Stomach (tissue), 9 donors: ENCODE data around the gene MCC. TPM values are rescaled to one million over a fixed set of nuclear protein-coding genes. Genes with fewer than 3 reads are reported as not detected.

Source experiments
- DNase-seq, 2 donors: peaks; one replicate each; pipeline versions ENCODE4 v3.0.0 to v3.0.0-alpha.2; 2013 to 2019
- H3K27ac ChIP-seq, 5 donors: fragments of 200-600 bp in 4 of 5; sonication (generic) in 4 of 5; one replicate each; pipeline ENCODE4 v1.5.1; 2013 to 2019; ENCODE audit warnings: mild to moderate bottlenecking in 1 of 5, moderate library complexity in 1 of 5
- H3K27me3 ChIP-seq, 3 donors: fragments of 200-600 bp; sonication (generic); one replicate each; pipeline ENCODE4 v1.5.1; 2017 to 2019; ENCODE audit warnings: mixed run types in 1 of 3
- H3K36me3 ChIP-seq, 4 donors: fragments of 200-600 bp; sonication (generic); 1 replicate in 3 of 4; 2 replicates in 1 of 4; pipeline ENCODE4 v1.5.1; 2016 to 2019
- H3K4me1 ChIP-seq, 4 donors: fragments of 200-600 bp; sonication (generic); one replicate each; pipeline ENCODE4 v1.5.1; 2016 to 2019
- H3K4me3 ChIP-seq, 4 donors: fragments of 200-600 bp; sonication (generic) in 3 of 4; one replicate each; pipeline ENCODE4 v1.5.1; 2016 to 2019; ENCODE audit warnings: mild to moderate bottlenecking in 1 of 4
- H3K9me3 ChIP-seq, 4 donors: fragments of 200-600 bp; sonication (generic); one replicate each; pipeline ENCODE4 v1.5.1; 2016 to 2019
- EP300 ChIP-seq: sonication (generic); formaldehyde crosslinking; IDR thresholded peaks from one replicate; pipeline ENCODE4 v1.6.1; 2017; ENCODE audit warnings: antibody characterized with exemption
- POLR2A ChIP-seq, 4 donors: fragments of 450-650 bp; IDR thresholded peaks; one replicate each; pipeline ENCODE4 v1.6.1; 2016; ENCODE audit warnings: antibody characterized with exemption in 4 of 4, control low read depth in 2 of 4, mild to moderate bottlenecking in 1 of 4, moderate library complexity in 1 of 4
- POLR2AphosphoS5 ChIP-seq, 3 donors: sonication (generic); formaldehyde crosslinking; IDR thresholded peaks; one replicate each; pipeline ENCODE4 v1.6.1; 2016; ENCODE audit warnings: antibody characterized with exemption in 3 of 3
- WGBS, 5 donors: extraction: QIAGEN DNeasy Blood & Tissue Kit in 3 of 5; methylation state at CpG; one replicate each; pipeline versions ENCODE4 v1.1.5 to v1.1.7; 2013 to 2018; 5-methylcytosine and 5-hydroxymethylcytosine counted together
- intact Hi-C: fragments of 100-400 bp; cut with DNase I; formaldehyde crosslinking; loops from one replicate; pipeline ENCODE4 v1.15.1; 2023; ENCODE audit warnings: low total_unique reads
- polyA plus RNA-seq, 3 donors: library from polyadenylated mRNA; stranded (reverse); fragments of 200-250 nt; gene quantifications; one replicate each; pipeline ENCODE4 v1.2.3, GENCODE V29; 2013
- total RNA-seq, 5 donors: library from RNA; depleted of rRNA; stranded (reverse); fragments of >200 nt; gene quantifications; one replicate each; pipeline versions ENCODE4 v1.1.0 to v1.2.3, GENCODE V29; 2014 to 2016
- TF ChIP-seq, protein P1 (sequence below), 7 experiments: fragments of 450-650 bp in 4 of 7; fragments of 200-600 bp in 3 of 7; sonication (generic) in 3 of 7; IDR thresholded peaks; one replicate each; pipeline ENCODE4 v1.5.1; 2016 to 2019; ENCODE audit warnings: antibody characterized with exemption in 7 of 7, control low read depth in 2 of 7, mild to moderate bottlenecking in 1 of 7
- donor health status: healthy with polysubstance abuse.
- donor health status: Bipolar disorder and iron deficiency.
- donor health status: healthy.

MCC gene
- total and polyA plus RNA-seq, 8 donors = 3.8 to 35.1 (median 8.9) TPM

DNA sequence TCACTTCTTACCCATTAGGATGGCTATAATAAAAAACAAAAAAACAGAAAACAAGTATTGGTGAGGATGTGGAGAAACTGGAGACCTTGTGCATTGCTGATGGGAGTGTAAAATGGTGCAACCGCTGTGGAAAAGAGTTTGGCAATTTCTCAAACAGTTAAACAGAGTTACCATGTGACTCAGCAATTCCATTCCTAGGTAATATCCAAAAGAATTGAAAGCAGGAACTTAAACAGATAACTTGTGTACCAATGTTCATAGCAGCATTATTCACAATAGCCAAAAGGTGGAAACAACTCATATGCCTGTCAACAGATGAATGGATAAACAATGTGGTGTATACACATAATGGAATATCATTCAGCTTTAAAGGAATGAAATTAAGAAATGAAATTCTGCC, 482.8 kb downstream of the MCC start:
- Histone ChIP-seq H3K4me3 (no peak overlapping the region), H3K4me1 (peaks cover 0 to 3% (median 0%) of the 10 kb centered on the region in 4 donors), H3K36me3 (peaks cover 22 to 99% (median 92%) of the 10 kb centered on the region in 4 donors), H3K9me3 (no peaks in the 10 kb centered on the region), H3K27me3 (no peaks in the 10 kb centered on the region), H3K27ac (no peak overlapping the region)
- intact Hi-C loops = no loop called here
- DNase-seq = no peak
- WGBS, 5 donors = 78 to 96% (median 86%) methylated on average over 1 of the region's 1 CpG
- TF ChIP-seq POLR2AphosphoS5 (IDR thresholded peaks at IDR 0.05) = no peak
- TF ChIP-seq POLR2A (IDR thresholded peaks at IDR 0.05) = no peak
- no peak for TF ChIP-seq EP300
- TF ChIP-seq, protein P1, sequence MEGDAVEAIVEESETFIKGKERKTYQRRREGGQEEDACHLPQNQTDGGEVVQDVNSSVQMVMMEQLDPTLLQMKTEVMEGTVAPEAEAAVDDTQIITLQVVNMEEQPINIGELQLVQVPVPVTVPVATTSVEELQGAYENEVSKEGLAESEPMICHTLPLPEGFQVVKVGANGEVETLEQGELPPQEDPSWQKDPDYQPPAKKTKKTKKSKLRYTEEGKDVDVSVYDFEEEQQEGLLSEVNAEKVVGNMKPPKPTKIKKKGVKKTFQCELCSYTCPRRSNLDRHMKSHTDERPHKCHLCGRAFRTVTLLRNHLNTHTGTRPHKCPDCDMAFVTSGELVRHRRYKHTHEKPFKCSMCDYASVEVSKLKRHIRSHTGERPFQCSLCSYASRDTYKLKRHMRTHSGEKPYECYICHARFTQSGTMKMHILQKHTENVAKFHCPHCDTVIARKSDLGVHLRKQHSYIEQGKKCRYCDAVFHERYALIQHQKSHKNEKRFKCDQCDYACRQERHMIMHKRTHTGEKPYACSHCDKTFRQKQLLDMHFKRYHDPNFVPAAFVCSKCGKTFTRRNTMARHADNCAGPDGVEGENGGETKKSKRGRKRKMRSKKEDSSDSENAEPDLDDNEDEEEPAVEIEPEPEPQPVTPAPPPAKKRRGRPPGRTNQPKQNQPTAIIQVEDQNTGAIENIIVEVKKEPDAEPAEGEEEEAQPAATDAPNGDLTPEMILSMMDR (IDR thresholded peaks at IDR 0.05) = no peak

DNA sequence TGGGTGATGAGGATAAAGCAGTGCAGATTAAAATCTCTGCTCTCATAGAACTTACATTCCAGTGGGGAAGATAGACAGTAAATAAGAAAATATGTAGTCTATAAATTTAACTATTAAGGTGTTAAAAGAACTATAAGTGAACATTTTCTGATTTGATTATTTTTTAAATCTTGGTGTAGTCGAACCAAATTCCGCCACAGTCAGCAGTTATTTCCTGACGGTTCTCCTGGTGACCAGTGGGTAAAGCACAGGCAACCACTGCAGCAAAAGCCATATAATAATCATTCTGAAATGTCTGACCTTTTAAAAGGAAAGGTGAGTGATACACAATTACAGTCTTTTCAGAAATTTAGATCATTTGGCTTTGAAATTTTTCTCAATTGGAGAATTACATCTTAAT, 484.5 kb downstream of the MCC start:
- no peak for DNase-seq
- Histone ChIP-seq H3K27ac (no peak overlapping the region), H3K4me1 (peaks cover 0 to 3% (median 0%) of the 10 kb centered on the region in 4 donors), H3K4me3 (no peak overlapping the region), H3K9me3 (no peaks in the 10 kb centered on the region), H3K36me3 (peaks cover 22 to 84% (median 79%) of the 10 kb centered on the region in 4 donors), H3K27me3 (no peaks in the 10 kb centered on the region)
- TF ChIP-seq POLR2A (IDR thresholded peaks at IDR 0.05) (no peak), EP300 (no peak), POLR2AphosphoS5 (IDR thresholded peaks at IDR 0.05) (no peak)
- TF ChIP-seq, protein P1 (IDR thresholded peaks at IDR 0.05) = no peak
- intact Hi-C loops = no loop called here
- WGBS, 5 donors = 79 to 89% (median 86%) methylated on average over 3 of the region's 3 CpGs

DNA sequence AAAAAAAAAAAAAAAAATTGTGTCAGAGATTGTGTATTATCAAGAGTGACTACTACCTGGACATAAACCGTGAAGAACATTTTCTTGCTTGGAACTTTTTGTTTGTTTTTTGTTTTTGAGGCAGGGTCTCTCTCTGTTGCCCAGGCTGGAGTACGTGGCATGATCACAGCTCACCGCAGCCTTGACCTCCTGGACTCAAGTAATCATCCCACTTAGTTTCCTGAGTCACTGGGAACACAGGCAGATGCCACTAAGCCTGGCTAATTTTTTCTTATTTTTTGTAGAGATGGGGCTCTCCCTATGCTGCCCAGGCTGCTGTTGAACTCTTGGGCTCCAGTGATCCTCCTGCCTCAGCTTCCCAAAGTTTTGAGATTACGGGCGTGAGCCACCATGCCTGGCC, 485.8 kb downstream of the MCC start:
- Histone ChIP-seq H3K27me3 (no peaks in the 10 kb centered on the region), H3K27ac (no peak overlapping the region), H3K4me3 (no peak overlapping the region), H3K4me1 (peaks cover 0 to 6% (median 0%) of the 10 kb centered on the region in 4 donors), H3K9me3 (no peaks in the 10 kb centered on the region), H3K36me3 (peaks cover 22 to 73% (median 71%) of the 10 kb centered on the region in 4 donors)
- WGBS, 5 donors = 91 to 97% (median 93%) methylated on average over 5 of the region's 5 CpGs
- intact Hi-C loops = no loop called here
- TF ChIP-seq EP300 (no peak), POLR2A (IDR thresholded peaks at IDR 0.05) (no peak), POLR2AphosphoS5 (IDR thresholded peaks at IDR 0.05) (no peak)
- TF ChIP-seq, protein P1 (IDR thresholded peaks at IDR 0.05) = no peak
- DNase-seq = no peak

DNA sequence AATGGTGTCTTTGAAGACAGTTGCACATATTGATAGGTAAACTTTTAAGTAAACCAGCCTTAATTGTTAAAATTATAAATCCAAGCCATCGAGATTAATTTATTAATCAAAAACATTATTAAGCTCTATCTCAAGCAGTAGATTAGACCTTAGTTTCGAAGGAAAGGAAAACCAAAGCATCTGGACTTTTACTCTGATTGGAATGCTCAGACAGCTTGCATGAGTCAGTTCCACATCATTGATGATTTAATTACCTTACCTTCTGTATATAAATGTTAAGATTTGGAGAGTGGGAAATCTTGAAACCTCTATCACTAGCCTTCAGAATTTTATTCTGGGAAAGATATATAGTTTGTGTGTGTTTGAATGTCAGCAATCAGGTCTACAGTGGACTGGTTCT, 487.8 kb downstream of the MCC start:
- Histone ChIP-seq H3K4me1 (peaks cover 0 to 17% (median 3%) of the 10 kb centered on the region in 4 donors), H3K4me3 (no peak overlapping the region), H3K36me3 (peaks cover 22 to 60% (median 56%) of the 10 kb centered on the region in 4 donors), H3K9me3 (no peaks in the 10 kb centered on the region), H3K27ac (no peak overlapping the region), H3K27me3 (no peaks in the 10 kb centered on the region)
- TF ChIP-seq POLR2A (IDR thresholded peaks at IDR 0.05) (no peak), POLR2AphosphoS5 (IDR thresholded peaks at IDR 0.05) (no peak), EP300 (no peak)
- TF ChIP-seq, protein P1 (IDR thresholded peaks at IDR 0.05) = no peak
- WGBS, 5 donors = 86 to 93% (median 90%) methylated on average over 2 of the region's 2 CpGs
- intact Hi-C loops = no loop called here
- DNase-seq = no peak
